Nephron progenitor cell (in vitro differentiated cells): ENCODE measurements around the gene EIF3K.
"Not testable (repeated sequence)": the region's sequence is repeated elsewhere in the genome, so short reads cannot be mapped to it uniquely, and the experiment has no call there.

Experiments
- DNase-seq: peaks from one replicate; pipeline ENCODE4 v3.0.0; 2021
- H3K27ac Mint-ChIP-seq: 2 replicates; pipeline ENCODE4 v1.8.0; 2021; ENCODE audit warnings: mild to moderate bottlenecking, moderate library complexity, mixed read lengths
- H3K27me3 Mint-ChIP-seq: 2 replicates; pipeline ENCODE4 v1.8.0; 2021; ENCODE audit warnings: mild to moderate bottlenecking, low read depth, mixed read lengths; ENCODE audit not compliant: poor library complexity
- H3K36me3 Mint-ChIP-seq: 2 replicates; pipeline ENCODE4 v1.8.0; 2021; ENCODE audit warnings: low read depth, mixed read lengths
- H3K4me1 Mint-ChIP-seq: 2 replicates; pipeline ENCODE4 v1.8.0; 2021; ENCODE audit warnings: mixed read lengths
- H3K4me3 Mint-ChIP-seq: 2 replicates; pipeline ENCODE4 v1.8.0; 2021; ENCODE audit warnings: mild to moderate bottlenecking, moderate library complexity, mixed read lengths
- H3K9me3 Mint-ChIP-seq: 2 replicates; pipeline ENCODE4 v1.8.0; 2021; ENCODE audit warnings: mild to moderate bottlenecking, moderate library complexity, mixed read lengths
- TF ChIP-seq, protein P1 (sequence below): fragments of 200-600 bp; sonication (generic); IDR thresholded peaks from 2 replicates; pipeline ENCODE4 v1.5.0; 2021; ENCODE audit warnings: antibody characterized with exemption

Gene EIF3K, protein sequence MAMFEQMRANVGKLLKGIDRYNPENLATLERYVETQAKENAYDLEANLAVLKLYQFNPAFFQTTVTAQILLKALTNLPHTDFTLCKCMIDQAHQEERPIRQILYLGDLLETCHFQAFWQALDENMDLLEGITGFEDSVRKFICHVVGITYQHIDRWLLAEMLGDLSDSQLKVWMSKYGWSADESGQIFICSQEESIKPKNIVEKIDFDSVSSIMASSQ

DNA sequence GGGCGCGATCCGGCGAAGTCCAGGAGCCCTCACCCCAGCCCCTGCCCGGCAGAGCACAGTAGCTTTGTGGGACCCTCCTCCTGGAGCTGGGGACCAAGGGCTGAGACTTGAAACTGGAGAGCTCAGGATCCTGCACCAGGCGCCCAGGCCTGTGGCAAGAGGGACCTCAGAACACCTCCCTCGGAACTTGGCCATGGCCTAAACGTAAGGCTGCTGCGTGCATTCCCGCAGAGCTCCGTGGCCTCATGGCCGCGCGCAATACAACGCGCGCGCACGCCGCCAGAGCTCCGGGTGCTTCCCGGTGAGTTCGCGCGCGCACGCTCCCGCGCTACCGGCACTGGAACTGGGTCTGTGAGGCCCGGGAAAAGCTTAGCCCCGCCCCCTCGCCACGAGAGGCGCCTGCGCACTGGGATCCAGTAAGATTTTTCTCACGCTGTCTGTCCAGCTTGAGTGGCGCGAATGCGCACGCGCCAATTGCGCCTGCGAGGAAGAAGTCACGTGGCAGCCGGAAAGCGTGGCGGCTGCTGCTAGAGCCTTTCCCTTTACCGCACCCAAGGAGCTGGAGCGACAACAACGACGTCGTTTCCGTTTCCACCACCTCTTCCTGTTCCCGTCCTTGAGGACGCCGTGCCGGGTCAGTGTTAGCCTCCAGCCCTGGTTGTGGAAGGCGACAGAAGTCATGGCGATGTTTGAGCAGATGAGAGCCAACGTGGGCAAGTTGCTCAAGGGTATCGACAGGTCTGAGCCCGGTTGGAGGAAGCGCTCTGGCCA, at the start of gene EIF3K:
TSS of gene EIF3K (plus strand) at position 599 of the 771 bp plus-strand sequence. CDS start at position 680, 81 bp downstream.
- H3K27ac Mint-ChIP-seq, result peak within 1 kb of the TSS; percentile 99

DNA sequence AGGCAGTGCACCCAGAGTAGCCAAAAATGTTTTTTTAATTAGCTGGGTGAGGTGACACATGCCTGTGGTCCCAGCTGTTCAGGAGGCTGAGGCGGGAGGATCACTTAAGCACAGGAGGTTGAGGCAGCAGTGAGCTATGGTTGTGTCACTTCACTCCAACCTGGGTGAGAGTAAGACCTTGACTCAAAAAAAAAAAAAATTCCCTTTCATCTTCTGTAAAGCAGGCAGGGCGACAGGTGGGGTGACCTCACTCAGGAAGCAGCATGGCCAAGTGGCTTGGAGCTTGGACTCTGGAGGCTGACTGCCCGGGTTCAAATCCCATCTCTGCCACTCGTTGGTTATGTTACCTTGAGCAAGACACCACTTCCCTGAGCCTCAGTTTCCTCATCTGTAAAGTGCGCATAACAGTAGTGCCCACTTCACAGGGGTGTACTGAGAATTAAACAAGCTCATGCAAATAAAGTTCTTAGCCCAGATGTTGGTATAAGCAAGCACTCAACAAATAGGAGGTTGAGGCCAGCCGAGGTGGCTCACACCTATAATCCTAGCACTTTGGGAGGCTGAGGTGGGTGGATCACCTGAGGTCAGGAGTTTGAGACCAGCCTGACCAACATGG, 49.5 kb upstream of the EIF3K start:
- H3K4me3 Mint-ChIP-seq, result no peak overlapping the region
- TF ChIP-seq, protein P1, sequence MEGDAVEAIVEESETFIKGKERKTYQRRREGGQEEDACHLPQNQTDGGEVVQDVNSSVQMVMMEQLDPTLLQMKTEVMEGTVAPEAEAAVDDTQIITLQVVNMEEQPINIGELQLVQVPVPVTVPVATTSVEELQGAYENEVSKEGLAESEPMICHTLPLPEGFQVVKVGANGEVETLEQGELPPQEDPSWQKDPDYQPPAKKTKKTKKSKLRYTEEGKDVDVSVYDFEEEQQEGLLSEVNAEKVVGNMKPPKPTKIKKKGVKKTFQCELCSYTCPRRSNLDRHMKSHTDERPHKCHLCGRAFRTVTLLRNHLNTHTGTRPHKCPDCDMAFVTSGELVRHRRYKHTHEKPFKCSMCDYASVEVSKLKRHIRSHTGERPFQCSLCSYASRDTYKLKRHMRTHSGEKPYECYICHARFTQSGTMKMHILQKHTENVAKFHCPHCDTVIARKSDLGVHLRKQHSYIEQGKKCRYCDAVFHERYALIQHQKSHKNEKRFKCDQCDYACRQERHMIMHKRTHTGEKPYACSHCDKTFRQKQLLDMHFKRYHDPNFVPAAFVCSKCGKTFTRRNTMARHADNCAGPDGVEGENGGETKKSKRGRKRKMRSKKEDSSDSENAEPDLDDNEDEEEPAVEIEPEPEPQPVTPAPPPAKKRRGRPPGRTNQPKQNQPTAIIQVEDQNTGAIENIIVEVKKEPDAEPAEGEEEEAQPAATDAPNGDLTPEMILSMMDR, result no peak
- no peak overlapping the region for H3K27ac Mint-ChIP-seq
- no peaks in the 10 kb centered on the region for H3K9me3 Mint-ChIP-seq
- H3K27me3 Mint-ChIP-seq, result peaks cover 4% of the 10 kb centered on the region
- H3K36me3 Mint-ChIP-seq, result no peaks in the 10 kb centered on the region
- no peak for DNase-seq
- H3K4me1 Mint-ChIP-seq, result no peaks in the 10 kb centered on the region

More for the DNA sequence above, at the start of gene EIF3K:
- Mint-ChIP-seq H3K9me3 (no peaks in the 10 kb centered on the region), H3K27me3 (peaks cover 3% of the 10 kb centered on the region), H3K4me3 (peak within 1 kb of the TSS; percentile 100), H3K36me3 (peaks cover 17% of the 10 kb centered on the region), H3K4me1 (peaks cover 47% of the 10 kb centered on the region)
- TF ChIP-seq, protein P1, result no peak
- DNase-seq, result peak; percentile 100

DNA sequence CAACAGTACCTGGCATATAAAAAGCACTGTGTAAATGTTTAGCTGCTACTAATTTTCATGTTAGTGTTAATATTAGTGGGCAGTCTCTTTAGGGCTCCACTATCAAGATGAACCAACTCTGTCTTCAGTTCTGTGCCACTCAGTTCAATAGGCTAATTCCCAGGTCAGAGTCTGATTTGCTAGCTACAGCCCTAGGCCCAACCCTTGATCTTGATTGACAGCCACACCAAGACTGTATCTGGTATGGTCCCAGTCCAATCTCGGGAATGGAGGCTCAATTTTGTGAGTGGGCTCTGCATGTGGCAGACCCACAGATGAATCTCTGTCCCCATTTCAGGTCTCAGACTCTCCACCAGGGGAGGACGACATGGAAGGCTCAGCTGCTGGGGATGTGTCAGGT, 47.3 kb upstream of the EIF3K start:
- H3K36me3 Mint-ChIP-seq, result no peaks in the 10 kb centered on the region
- no peak overlapping the region for H3K27ac Mint-ChIP-seq
- TF ChIP-seq, protein P1, result no peak
- H3K9me3 Mint-ChIP-seq, result no peaks in the 10 kb centered on the region
- H3K27me3 Mint-ChIP-seq, result no peaks in the 10 kb centered on the region
- no peaks in the 10 kb centered on the region for H3K4me1 Mint-ChIP-seq
- DNase-seq, result no peak
- H3K4me3 Mint-ChIP-seq, result no peak overlapping the region

DNA sequence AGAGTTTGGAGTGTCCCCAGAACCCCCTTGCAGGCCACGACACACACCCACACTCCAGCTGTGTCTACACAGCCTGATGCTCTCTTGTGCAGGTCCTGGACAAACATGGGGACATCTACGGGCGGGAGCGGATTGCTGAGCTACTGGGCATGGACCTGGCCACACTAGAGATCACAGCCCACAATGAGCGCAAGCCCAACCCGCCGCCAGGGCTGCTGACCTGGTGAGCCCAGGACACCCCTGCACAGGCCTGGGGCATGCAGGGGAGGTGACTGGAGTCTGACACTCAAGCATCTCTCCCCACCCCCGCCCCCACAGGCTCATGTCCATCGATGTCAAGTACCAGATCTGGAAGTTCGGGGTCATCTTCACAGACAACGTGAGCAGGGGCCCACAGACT, 41.2 kb upstream of the EIF3K start:
- H3K9me3 Mint-ChIP-seq, result no peaks in the 10 kb centered on the region
- no peaks in the 10 kb centered on the region for H3K27me3 Mint-ChIP-seq
- no peaks in the 10 kb centered on the region for H3K36me3 Mint-ChIP-seq
- H3K4me3 Mint-ChIP-seq, result no peak overlapping the region
- DNase-seq, result no peak
- TF ChIP-seq, protein P1, result no peak
- H3K27ac Mint-ChIP-seq, result no peak overlapping the region
- no peaks in the 10 kb centered on the region for H3K4me1 Mint-ChIP-seq

DNA sequence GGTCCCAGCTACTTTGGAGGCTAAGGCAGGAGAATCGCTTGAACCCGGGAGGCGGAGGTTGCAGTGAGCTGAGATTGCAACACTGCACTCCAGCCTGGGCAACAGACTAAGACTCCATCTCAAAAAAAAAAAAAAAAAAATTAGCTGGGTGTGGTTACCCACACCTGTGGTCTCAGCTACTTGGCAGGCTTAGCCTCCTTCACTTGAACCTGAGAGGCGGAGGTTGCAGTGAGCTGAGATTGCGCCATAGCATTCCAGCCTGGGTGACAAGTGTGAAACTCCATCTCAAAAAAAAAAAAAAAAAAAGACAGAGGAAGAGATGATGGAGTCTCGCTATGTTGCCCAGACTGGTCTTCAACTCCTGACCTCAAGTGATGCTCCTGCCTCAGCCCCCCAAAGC, 39.7 kb upstream of the EIF3K start:
- not testable (repeated sequence) for DNase-seq, H3K36me3 Mint-ChIP-seq, H3K4me3 Mint-ChIP-seq, H3K9me3 Mint-ChIP-seq, H3K4me1 Mint-ChIP-seq, H3K27me3 Mint-ChIP-seq
- peak overlapping the region; percentile 85 for H3K27ac Mint-ChIP-seq

DNA sequence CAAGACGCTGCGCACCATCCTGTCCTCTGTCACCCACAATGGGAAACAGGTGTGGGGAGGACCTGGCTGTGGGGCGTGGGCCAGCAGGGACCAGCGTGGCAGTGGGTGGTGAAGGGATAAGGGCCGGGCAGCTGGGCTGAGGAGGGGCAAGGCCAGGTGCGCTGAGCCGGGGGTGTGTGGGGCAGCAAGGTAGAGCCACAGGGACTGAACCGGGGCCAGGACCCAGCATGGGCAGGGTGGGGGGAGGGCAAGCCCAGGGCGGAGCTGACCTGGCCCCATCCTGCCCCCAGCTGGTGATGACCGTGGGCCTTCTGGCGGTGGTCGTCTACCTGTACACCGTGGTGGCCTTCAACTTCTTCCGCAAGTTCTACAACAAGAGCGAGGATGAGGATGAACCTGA, 38.9 kb upstream of the EIF3K start:
- no peaks in the 10 kb centered on the region for H3K4me1 Mint-ChIP-seq
- no peaks in the 10 kb centered on the region for H3K36me3 Mint-ChIP-seq
- peak overlapping the region; percentile 25 for H3K27ac Mint-ChIP-seq
- peaks cover 2% of the 10 kb centered on the region for H3K27me3 Mint-ChIP-seq
- TF ChIP-seq, protein P1, result no peak
- no peak for DNase-seq
- H3K9me3 Mint-ChIP-seq, result no peaks in the 10 kb centered on the region
- H3K4me3 Mint-ChIP-seq, result no peak overlapping the region
